Transverse colon (tissue), 4 donors: ENCODE data around the gene JAKMIP1.

ENCODE experiments used
- EP300 ChIP-seq: sonication (generic); formaldehyde crosslinking; IDR thresholded peaks from one replicate; pipeline ENCODE4 v1.6.1; 2017; ENCODE audit warnings: antibody characterized with exemption, low read depth
- POLR2A ChIP-seq: fragments of 450-650 bp; IDR thresholded peaks from one replicate; pipeline ENCODE4 v1.6.1; 2016; ENCODE audit warnings: antibody characterized with exemption, mild to moderate bottlenecking, moderate library complexity
- POLR2AphosphoS5 ChIP-seq, 3 donors: sonication (generic); formaldehyde crosslinking; IDR thresholded peaks; one replicate each; pipeline ENCODE4 v1.6.1; 2016; ENCODE audit warnings: antibody characterized with exemption in 3 of 3
- TF ChIP-seq, protein P1 (sequence below), 5 experiments: fragments of 200-600 bp in 3 of 5; fragments of 450-650 bp in 2 of 5; sonication (generic) in 3 of 5; IDR thresholded peaks; 1 replicate in 2 of 5; 2 replicates in 3 of 5; pipeline ENCODE4 v1.5.1; 2016 to 2017; ENCODE audit warnings: antibody characterized with exemption in 5 of 5, inconsistent platforms in 3 of 5, mild to moderate bottlenecking in 2 of 5, moderate library complexity in 1 of 5

DNA sequence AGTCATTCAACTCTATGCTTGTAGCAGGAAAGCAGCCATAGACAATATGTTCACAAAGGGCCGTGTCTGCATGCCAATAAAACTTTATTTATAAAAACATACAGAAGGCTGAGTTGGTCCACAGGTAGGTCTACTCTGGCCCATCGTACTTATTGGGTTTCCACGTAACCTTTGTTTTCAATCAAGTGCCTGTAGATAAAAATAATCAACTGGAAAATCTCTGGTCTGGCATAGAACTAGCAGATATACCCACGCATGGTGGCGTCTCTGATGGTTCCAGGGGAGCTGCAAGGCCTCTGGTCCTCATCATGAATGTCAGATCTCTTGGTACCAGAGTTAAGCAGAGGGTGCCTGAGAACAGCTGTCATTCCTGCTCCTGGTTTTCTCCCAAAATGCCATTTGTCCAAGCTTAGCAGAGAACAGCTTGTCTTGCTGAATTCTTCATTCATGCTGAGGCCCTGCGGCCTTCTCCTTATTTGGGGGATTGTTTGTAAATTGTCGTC, 31.4 kb upstream of the JAKMIP1 start:
- TF ChIP-seq EP300 = no peak
- TF ChIP-seq, protein P1, sequence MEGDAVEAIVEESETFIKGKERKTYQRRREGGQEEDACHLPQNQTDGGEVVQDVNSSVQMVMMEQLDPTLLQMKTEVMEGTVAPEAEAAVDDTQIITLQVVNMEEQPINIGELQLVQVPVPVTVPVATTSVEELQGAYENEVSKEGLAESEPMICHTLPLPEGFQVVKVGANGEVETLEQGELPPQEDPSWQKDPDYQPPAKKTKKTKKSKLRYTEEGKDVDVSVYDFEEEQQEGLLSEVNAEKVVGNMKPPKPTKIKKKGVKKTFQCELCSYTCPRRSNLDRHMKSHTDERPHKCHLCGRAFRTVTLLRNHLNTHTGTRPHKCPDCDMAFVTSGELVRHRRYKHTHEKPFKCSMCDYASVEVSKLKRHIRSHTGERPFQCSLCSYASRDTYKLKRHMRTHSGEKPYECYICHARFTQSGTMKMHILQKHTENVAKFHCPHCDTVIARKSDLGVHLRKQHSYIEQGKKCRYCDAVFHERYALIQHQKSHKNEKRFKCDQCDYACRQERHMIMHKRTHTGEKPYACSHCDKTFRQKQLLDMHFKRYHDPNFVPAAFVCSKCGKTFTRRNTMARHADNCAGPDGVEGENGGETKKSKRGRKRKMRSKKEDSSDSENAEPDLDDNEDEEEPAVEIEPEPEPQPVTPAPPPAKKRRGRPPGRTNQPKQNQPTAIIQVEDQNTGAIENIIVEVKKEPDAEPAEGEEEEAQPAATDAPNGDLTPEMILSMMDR (IDR thresholded peaks at IDR 0.05) = no peak
- no peak for TF ChIP-seq POLR2A
- TF ChIP-seq POLR2AphosphoS5 (IDR thresholded peaks at IDR 0.05) = no peak
